K562 (cell line): ENCODE measurements around the gene GLTPD2. TPM values are rescaled to one million over a fixed set of nuclear protein-coding genes. Genes with fewer than 3 reads are reported as not detected.

Experiments used
- ATAC-seq: fragments of 200-7000 bp; cut with Tn5 transposase; 3 replicates; pipeline ENCODE4 v1.9.1; 2020; ENCODE audit warnings: moderate library complexity
- BruUV-seq: library from RNA; stranded (reverse); fragments of 400-500 nt; replicated peaks from 2 replicates; lab custom pipeline; 2021; lab: Mats Ljungman, UMichigan
- CTCF ChIA-PET: fragments of 300-600 bp; formaldehyde crosslinking; extraction: SDS; loops from one replicate; lab custom pipeline; 2021; ENCODE audit warnings: low intra/inter-chr PET ratio; lab: Yijun Ruan, JAX
- POLR2A ChIA-PET: fragments of 300-600, 350-650 bp; sonication (Branson Sonifier 250); formaldehyde crosslinking; extraction: SDS; loops from one replicate; lab custom pipeline; 2021; ENCODE audit warnings: antibody characterized with exemption, inconsistent platforms; lab: Yijun Ruan, JAX
- DNase-seq, 4 experiments: peaks; one replicate each; pipeline versions ENCODE4 v3.0.0 to v3.0.0-alpha.2; 2011 to 2018; ENCODE audit warnings: low spot score in 3 of 4, mixed read lengths in 3 of 4; ENCODE audit errors: extremely low read depth in 1 of 4
- FAIRE-seq: peaks from 2 replicates; lab custom pipeline; 2011; peaks lifted over from hg19 to GRCh38; lab: Jason Lieb, UNC
- H2AFZ ChIP-seq: 2 replicates; pipeline ENCODE4 v1.6.0; 2011; ENCODE audit warnings: low read depth, low read length, control low read depth, inconsistent platforms
- H3K27ac ChIP-seq: fragments of 200-600 bp; 3 replicates; pipeline ENCODE4 v1.8.0; 2011; ENCODE audit warnings: low read depth, mild to moderate bottlenecking, control low read depth, inconsistent platforms, low read length, moderate library complexity, mixed read lengths; ENCODE audit errors: extremely low read depth
- H3K27me3 ChIP-seq, 2 experiments: fragments of 300-600 bp in 1 of 2; 2 replicates in 1 of 2; 3 replicates in 1 of 2; pipeline versions ENCODE4 v1.6.0 to v1.8.0; 2011; ENCODE audit warnings: inconsistent platforms in 2 of 2, low read length in 2 of 2, mild to moderate bottlenecking in 1 of 2, mixed read lengths in 1 of 2, moderate library complexity in 1 of 2; ENCODE audit not compliant: control insufficient read depth in 2 of 2, insufficient read depth in 2 of 2
- H3K36me3 ChIP-seq: fragments of 300-600 bp; 3 replicates; pipeline ENCODE4 v1.8.0; 2011; ENCODE audit warnings: mild to moderate bottlenecking, low read length, inconsistent platforms; ENCODE audit not compliant: control insufficient read depth, insufficient read depth
- H3K4me1 ChIP-seq, 2 experiments: fragments of 200-600 bp in 1 of 2; replicated peaks in 1 of 2; 2 replicates in 1 of 2; 3 replicates in 1 of 2; pipeline versions ENCODE4 v1.5.1 to v1.8.0; 2011; ENCODE audit warnings: inconsistent platforms in 2 of 2, low read length in 2 of 2, mild to moderate bottlenecking in 1 of 2, mixed read lengths in 1 of 2, moderate library complexity in 1 of 2; ENCODE audit not compliant: control insufficient read depth in 2 of 2, insufficient read depth in 2 of 2
- H3K4me2 ChIP-seq: 2 replicates; pipeline ENCODE4 v1.6.1; 2011; ENCODE audit warnings: low read length, control low read depth, inconsistent platforms, mixed read lengths; ENCODE audit not compliant: insufficient read depth
- H3K4me3 ChIP-seq: fragments of 200-600 bp; sonication (generic), shearing (Covaris generic); 2 replicates; pipeline ENCODE4 v1.5.1; 2016; ENCODE audit warnings: control low read depth, inconsistent platforms
- H3K79me2 ChIP-seq: fragments of 200-600 bp; 3 replicates; pipeline ENCODE4 v1.8.0; 2011; ENCODE audit warnings: low read length, inconsistent platforms; ENCODE audit not compliant: control insufficient read depth, insufficient read depth
- H3K9ac ChIP-seq, 2 experiments: 2 replicates each; pipeline versions ENCODE4 v1.6.0 to v1.6.1; 2011; ENCODE audit warnings: low read depth in 2 of 2, low read length in 2 of 2, control low read depth in 1 of 2, inconsistent platforms in 1 of 2, mild to moderate bottlenecking in 1 of 2, mixed read lengths in 1 of 2; ENCODE audit not compliant: insufficient read depth in 1 of 2
- H3K9me1 ChIP-seq: one replicate; pipeline ENCODE4 v1.6.0; 2011; ENCODE audit warnings: inconsistent platforms, mild to moderate bottlenecking, low read length, moderate library complexity; ENCODE audit not compliant: control insufficient read depth, insufficient read depth
- H3K9me3 ChIP-seq: replicated peaks from 2 replicates; pipeline ENCODE4 v1.5.1; 2011; ENCODE audit warnings: low read depth, low read length, inconsistent platforms; ENCODE audit not compliant: control insufficient read depth, insufficient read depth
- H4K20me1 ChIP-seq: replicated peaks from 2 replicates; pipeline ENCODE4 v1.6.1; 2011; ENCODE audit warnings: low read length, inconsistent platforms, mixed read lengths; ENCODE audit not compliant: control insufficient read depth, insufficient read depth
- CCAR2 ChIP-seq: fragments of 200-400 bp; formaldehyde crosslinking; IDR thresholded peaks from 2 replicates; pipeline ENCODE4 v1.6.1; 2017; ENCODE audit warnings: mild to moderate bottlenecking, low read depth, low read length
- LCOR ChIP-seq: sonication (generic); formaldehyde crosslinking; IDR thresholded peaks from 2 replicates; pipeline ENCODE4 v1.8.0; 2022; ENCODE audit warnings: mild to moderate bottlenecking, missing genetic modification reagents
- SNRNP70 ChIP-seq: fragments of 200-400 bp; formaldehyde crosslinking; optimal IDR thresholded peaks from 2 replicates; pipeline ENCODE3; 2017; ENCODE audit warnings: low read depth, low read length
- SREBF1 ChIP-seq: fragments of 150-350 bp; IDR thresholded peaks from 2 replicates; pipeline ENCODE4 v1.6.1; 2014; ENCODE audit warnings: antibody characterized with exemption, low read depth, low read length, borderline replicate concordance
- ZNF217 ChIP-seq: sonication (generic); formaldehyde crosslinking; IDR thresholded peaks from 2 replicates; pipeline ENCODE4 v1.8.0; 2022; ENCODE audit warnings: mild to moderate bottlenecking, missing genetic modification reagents
- WGBS: fragments of 100-300 bp; shearing (Covaris generic); methylation state at CpG from one replicate; pipeline ENCODE4 v1.1.6; 2016; ENCODE audit warnings: low coverage, mixed read lengths; ENCODE audit not compliant: insufficient coverage; ENCODE audit errors: missing lambda C conversion rate; 5-methylcytosine and 5-hydroxymethylcytosine counted together
- in situ Hi-C: fragments of 300-500 bp; cut with MboI; formaldehyde crosslinking; loops from 4 replicates; pipeline ENCODE4 v1.15.0; 2018; ENCODE audit warnings: inconsistent platforms, mixed read lengths
- intact Hi-C: fragments of 100-400 bp; cut with micrococcal nuclease; formaldehyde crosslinking; loops from 2 replicates; pipeline ENCODE4 v1.14.2; 2022
- polyA plus RNA-seq, 8 experiments: library from polyadenylated mRNA; depleted of rRNA in 4 of 8; stranded (reverse) in 5 of 8; unstranded in 3 of 8; fragments of >200 nt; fragmentation: Nextera tagmentation in 2 of 8; fragmentation: Illumina TruSeq in 1 of 8; extraction: Ambion mirVana in 2 of 8; extraction: Trizol in 1 of 8; gene quantifications; 2 replicates each; pipeline versions ENCODE4 v1.2.1 to v1.2.3, GENCODE V29; 2011 to 2014; ENCODE audit warnings: inconsistent platforms in 1 of 8, missing spikeins in 1 of 8
- total RNA-seq, 7 experiments: library from RNA; depleted of rRNA in 6 of 7; stranded (reverse); fragments of >200 nt in 6 of 7; fragmentation: Illumina TruSeq in 2 of 7; extraction: Trizol in 2 of 7; gene quantifications; 2 replicates each; pipeline versions ENCODE4 v1.2.1 to v1.2.3, GENCODE V29; 2011 to 2021; ENCODE audit warnings: low replicate concordance in 1 of 7
- TF ChIP-seq, protein P1 (sequence below): fragments of 150-350 bp; IDR thresholded peaks from 2 replicates; pipeline ENCODE4 v1.6.1; 2014; ENCODE audit warnings: low read depth, mild to moderate bottlenecking, low read length, borderline replicate concordance
- TF ChIP-seq, protein P2 (sequence below): fragments of 200-800 bp; sonication (Bioruptor generic); IDR thresholded peaks from 2 replicates; pipeline ENCODE4 v1.6.1; 2016; ENCODE audit warnings: missing genetic modification characterization, missing compliant biosample characterization
- TF ChIP-seq, protein P3 (sequence below): fragments of 450-650 bp; IDR thresholded peaks from 2 replicates; pipeline ENCODE4 v1.6.1; 2014; ENCODE audit warnings: low read depth, mild to moderate bottlenecking, moderate library complexity, borderline replicate concordance

The GLTPD2 gene
- total and polyA plus RNA-seq, 9 of the 15 experiments (the other 6 are each of a cell fraction or from before 2014, with no cell fraction given), result not detected

DNA sequence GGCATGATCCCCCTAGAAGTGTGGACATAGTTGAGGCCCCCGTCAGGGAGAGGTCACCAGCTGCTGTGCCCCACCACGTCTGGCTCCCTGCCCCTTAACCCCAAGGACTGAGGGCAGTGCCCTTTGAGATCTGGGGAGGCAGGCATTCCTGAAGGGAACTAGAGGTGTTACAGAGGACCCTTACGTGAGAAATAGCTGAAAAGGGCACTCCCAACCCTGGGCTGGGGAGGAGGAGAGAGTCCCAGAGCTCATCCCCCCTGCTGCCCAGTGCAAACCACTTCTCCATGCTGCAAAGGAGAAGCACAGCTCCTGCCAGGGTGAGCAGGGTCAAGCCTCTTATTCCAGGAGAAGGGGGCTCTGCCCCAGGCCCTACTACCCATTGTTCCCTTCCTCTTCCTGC, 34.1 kb downstream of the GLTPD2 start:
- CTCF ChIA-PET, result no interaction called here
- no peak for ATAC-seq
- TF ChIP-seq LCOR (CRISPR knock-in tag) (no peak), SREBF1 (no peak), CCAR2 (no peak), SNRNP70 (no peak), ZNF217 (CRISPR knock-in tag) (no peak)
- TF ChIP-seq, protein P1, sequence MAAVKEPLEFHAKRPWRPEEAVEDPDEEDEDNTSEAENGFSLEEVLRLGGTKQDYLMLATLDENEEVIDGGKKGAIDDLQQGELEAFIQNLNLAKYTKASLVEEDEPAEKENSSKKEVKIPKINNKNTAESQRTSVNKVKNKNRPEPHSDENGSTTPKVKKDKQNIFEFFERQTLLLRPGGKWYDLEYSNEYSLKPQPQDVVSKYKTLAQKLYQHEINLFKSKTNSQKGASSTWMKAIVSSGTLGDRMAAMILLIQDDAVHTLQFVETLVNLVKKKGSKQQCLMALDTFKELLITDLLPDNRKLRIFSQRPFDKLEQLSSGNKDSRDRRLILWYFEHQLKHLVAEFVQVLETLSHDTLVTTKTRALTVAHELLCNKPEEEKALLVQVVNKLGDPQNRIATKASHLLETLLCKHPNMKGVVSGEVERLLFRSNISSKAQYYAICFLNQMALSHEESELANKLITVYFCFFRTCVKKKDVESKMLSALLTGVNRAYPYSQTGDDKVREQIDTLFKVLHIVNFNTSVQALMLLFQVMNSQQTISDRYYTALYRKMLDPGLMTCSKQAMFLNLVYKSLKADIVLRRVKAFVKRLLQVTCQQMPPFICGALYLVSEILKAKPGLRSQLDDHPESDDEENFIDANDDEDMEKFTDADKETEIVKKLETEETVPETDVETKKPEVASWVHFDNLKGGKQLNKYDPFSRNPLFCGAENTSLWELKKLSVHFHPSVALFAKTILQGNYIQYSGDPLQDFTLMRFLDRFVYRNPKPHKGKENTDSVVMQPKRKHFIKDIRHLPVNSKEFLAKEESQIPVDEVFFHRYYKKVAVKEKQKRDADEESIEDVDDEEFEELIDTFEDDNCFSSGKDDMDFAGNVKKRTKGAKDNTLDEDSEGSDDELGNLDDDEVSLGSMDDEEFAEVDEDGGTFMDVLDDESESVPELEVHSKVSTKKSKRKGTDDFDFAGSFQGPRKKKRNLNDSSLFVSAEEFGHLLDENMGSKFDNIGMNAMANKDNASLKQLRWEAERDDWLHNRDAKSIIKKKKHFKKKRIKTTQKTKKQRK, result no peak
- TF ChIP-seq, protein P2, sequence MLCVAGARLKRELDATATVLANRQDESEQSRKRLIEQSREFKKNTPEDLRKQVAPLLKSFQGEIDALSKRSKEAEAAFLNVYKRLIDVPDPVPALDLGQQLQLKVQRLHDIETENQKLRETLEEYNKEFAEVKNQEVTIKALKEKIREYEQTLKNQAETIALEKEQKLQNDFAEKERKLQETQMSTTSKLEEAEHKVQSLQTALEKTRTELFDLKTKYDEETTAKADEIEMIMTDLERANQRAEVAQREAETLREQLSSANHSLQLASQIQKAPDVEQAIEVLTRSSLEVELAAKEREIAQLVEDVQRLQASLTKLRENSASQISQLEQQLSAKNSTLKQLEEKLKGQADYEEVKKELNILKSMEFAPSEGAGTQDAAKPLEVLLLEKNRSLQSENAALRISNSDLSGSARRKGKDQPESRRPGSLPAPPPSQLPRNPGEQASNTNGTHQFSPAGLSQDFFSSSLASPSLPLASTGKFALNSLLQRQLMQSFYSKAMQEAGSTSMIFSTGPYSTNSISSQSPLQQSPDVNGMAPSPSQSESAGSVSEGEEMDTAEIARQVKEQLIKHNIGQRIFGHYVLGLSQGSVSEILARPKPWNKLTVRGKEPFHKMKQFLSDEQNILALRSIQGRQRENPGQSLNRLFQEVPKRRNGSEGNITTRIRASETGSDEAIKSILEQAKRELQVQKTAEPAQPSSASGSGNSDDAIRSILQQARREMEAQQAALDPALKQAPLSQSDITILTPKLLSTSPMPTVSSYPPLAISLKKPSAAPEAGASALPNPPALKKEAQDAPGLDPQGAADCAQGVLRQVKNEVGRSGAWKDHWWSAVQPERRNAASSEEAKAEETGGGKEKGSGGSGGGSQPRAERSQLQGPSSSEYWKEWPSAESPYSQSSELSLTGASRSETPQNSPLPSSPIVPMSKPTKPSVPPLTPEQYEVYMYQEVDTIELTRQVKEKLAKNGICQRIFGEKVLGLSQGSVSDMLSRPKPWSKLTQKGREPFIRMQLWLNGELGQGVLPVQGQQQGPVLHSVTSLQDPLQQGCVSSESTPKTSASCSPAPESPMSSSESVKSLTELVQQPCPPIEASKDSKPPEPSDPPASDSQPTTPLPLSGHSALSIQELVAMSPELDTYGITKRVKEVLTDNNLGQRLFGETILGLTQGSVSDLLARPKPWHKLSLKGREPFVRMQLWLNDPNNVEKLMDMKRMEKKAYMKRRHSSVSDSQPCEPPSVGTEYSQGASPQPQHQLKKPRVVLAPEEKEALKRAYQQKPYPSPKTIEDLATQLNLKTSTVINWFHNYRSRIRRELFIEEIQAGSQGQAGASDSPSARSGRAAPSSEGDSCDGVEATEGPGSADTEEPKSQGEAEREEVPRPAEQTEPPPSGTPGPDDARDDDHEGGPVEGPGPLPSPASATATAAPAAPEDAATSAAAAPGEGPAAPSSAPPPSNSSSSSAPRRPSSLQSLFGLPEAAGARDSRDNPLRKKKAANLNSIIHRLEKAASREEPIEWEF, result no peak
- TF ChIP-seq, protein P3, sequence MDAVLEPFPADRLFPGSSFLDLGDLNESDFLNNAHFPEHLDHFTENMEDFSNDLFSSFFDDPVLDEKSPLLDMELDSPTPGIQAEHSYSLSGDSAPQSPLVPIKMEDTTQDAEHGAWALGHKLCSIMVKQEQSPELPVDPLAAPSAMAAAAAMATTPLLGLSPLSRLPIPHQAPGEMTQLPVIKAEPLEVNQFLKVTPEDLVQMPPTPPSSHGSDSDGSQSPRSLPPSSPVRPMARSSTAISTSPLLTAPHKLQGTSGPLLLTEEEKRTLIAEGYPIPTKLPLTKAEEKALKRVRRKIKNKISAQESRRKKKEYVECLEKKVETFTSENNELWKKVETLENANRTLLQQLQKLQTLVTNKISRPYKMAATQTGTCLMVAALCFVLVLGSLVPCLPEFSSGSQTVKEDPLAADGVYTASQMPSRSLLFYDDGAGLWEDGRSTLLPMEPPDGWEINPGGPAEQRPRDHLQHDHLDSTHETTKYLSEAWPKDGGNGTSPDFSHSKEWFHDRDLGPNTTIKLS, result no peak

More for the DNA sequence above, 34.1 kb downstream of the GLTPD2 start:
- no TSS peak for BruUV-seq
- Histone ChIP-seq H3K9me1 (peaks cover 4% of the 10 kb centered on the region), H3K27ac (no peak overlapping the region), H3K9me3 (no peaks in the 10 kb centered on the region), H3K36me3 (no peaks in the 10 kb centered on the region), H3K4me1 (no peaks in the 10 kb centered on the region; a peak in 2 of 5 replicates), H3K4me2 (no peak overlapping the region), H4K20me1 (no peaks in the 10 kb centered on the region), H3K27me3 (no peaks in the 10 kb centered on the region), H3K79me2 (no peaks in the 10 kb centered on the region), H2AFZ (no peak overlapping the region), H3K4me3 (no peak overlapping the region), H3K9ac (0 out of 4 replicates have a peak overlapping the region, but pooled peaks of 1 of the 2 experiments have one; percentile 16)
- in situ Hi-C loops, result no loop called here
- no peak for FAIRE-seq
- no peak for DNase-seq
- intact Hi-C loops, result no loop called here
- POLR2A ChIA-PET, result interaction anchor here (0.5 to 1.5 kb wide), 4 partner anchors 12 to 119 kb away, joined by 3 to 7 read pairs (median 3); partner anchors contain the start of gene PELP1
- WGBS, result 70% methylated on average over 2 of the region's 3 CpGs
